Smooth muscle cell (in vitro differentiated cells): ENCODE measurements around the gene ANGPTL4. TPM values are rescaled to one million over a fixed set of nuclear protein-coding genes. Genes with fewer than 3 reads are reported as not detected.

ENCODE experiments used
- DNase-seq: peaks from one replicate; lab custom pipeline; 2025; ENCODE audit not compliant: unreplicated experiment; lab: John Stamatoyannopoulos, UW
- H2AFZ ChIP-seq: fragments of 200-600 bp; sonication (generic); 2 replicates; pipeline ENCODE4 v1.6.0; 2016; ENCODE audit warnings: antibody characterized with exemption, low read depth, mild to moderate bottlenecking
- H3F3A ChIP-seq: fragments of 200-600 bp; sonication (generic); 2 replicates; pipeline ENCODE4 v1.6.0; 2017; ENCODE audit warnings: antibody characterized with exemption, low read depth
- H3K27ac ChIP-seq: fragments of 200-600 bp; sonication (generic); 2 replicates; pipeline ENCODE4 v1.5.1; 2016; ENCODE audit warnings: low read depth, mild to moderate bottlenecking
- H3K27me3 ChIP-seq: fragments of 200-600 bp; sonication (generic); 2 replicates; pipeline ENCODE4 v1.6.1; 2016; ENCODE audit warnings: low read depth, mild to moderate bottlenecking
- H3K36me3 ChIP-seq: fragments of 200-600 bp; sonication (generic); 2 replicates; pipeline ENCODE4 v1.5.1; 2016; ENCODE audit warnings: low read depth
- H3K4me1 ChIP-seq: fragments of 200-600 bp; sonication (generic); 2 replicates; pipeline ENCODE4 v1.5.1; 2016; ENCODE audit warnings: low read depth
- H3K4me2 ChIP-seq: fragments of 200-600 bp; sonication (generic); 2 replicates; pipeline ENCODE4 v1.6.0; 2016; ENCODE audit warnings: mild to moderate bottlenecking
- H3K4me3 ChIP-seq: fragments of 200-600 bp; sonication (generic); 2 replicates; pipeline ENCODE4 v1.5.1; 2016; ENCODE audit warnings: mild to moderate bottlenecking
- H3K79me2 ChIP-seq: fragments of 200-600 bp; sonication (generic); 2 replicates; pipeline ENCODE4 v1.6.0; 2016; ENCODE audit warnings: low read depth, mild to moderate bottlenecking
- H3K9ac ChIP-seq: fragments of 200-600 bp; sonication (generic); 2 replicates; pipeline ENCODE4 v1.6.0; 2016; ENCODE audit warnings: low read depth
- H3K9me3 ChIP-seq: fragments of 200-600 bp; sonication (generic); replicated peaks from 2 replicates; pipeline ENCODE4 v1.5.1; 2016; ENCODE audit warnings: low read depth
- H4K20me1 ChIP-seq: fragments of 200-600 bp; sonication (generic); 2 replicates; pipeline ENCODE4 v1.6.0; 2016; ENCODE audit warnings: low read depth
- WGBS: methylation state at CpG from one replicate; pipeline ENCODE4 v1.1.7; 2016; ENCODE audit warnings: low lambda C conversion rate; 5-methylcytosine and 5-hydroxymethylcytosine counted together
- polyA plus RNA-seq: library from polyadenylated mRNA; unstranded; fragments of >200 nt; fragmentation: Nextera tagmentation; extraction: Ambion mirVana; gene quantifications from 2 replicates; pipeline ENCODE4 v1.2.1, GENCODE V29; 2016
- total RNA-seq: library from RNA; depleted of rRNA; stranded (reverse); fragments of >200 nt; gene quantifications from 2 replicates; pipeline ENCODE4 v1.2.3, GENCODE V29; 2014
- TF ChIP-seq, protein P1 (sequence below): fragments of 200-600 bp; sonication (generic); IDR thresholded peaks from 2 replicates; pipeline ENCODE4 v1.5.1; 2017; ENCODE audit warnings: borderline replicate concordance, mild to moderate bottlenecking, antibody characterized with exemption; ENCODE audit not compliant: insufficient read depth, poor library complexity, severe bottlenecking

Gene ANGPTL4
- total and polyA plus RNA-seq, 2 experiments from 2014 or later = 10.2 to 18.7 TPM

DNA sequence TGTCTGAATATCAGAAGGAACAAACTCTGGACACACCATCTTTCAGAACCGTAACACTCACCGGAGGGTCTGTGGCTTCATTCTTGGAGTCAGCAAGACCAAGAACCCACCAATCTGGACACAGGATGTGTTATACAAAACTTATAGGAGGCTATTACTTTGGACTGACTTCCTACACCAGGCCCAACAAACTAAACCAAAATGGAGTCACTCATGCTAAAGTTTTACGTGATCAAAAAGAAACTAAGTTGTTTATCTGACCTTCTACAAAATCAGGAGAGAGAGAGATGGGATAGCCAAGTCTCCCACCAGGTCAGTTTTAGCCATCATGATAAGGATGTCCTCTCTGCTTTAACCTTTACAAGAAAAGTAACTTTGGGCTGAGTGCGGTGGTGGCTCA is 23.0 kb downstream of the ANGPTL4 start:
- WGBS = 61% methylated on average over 4 of the region's 4 CpGs
- H3F3A ChIP-seq = no peaks in the 10 kb centered on the region

DNA sequence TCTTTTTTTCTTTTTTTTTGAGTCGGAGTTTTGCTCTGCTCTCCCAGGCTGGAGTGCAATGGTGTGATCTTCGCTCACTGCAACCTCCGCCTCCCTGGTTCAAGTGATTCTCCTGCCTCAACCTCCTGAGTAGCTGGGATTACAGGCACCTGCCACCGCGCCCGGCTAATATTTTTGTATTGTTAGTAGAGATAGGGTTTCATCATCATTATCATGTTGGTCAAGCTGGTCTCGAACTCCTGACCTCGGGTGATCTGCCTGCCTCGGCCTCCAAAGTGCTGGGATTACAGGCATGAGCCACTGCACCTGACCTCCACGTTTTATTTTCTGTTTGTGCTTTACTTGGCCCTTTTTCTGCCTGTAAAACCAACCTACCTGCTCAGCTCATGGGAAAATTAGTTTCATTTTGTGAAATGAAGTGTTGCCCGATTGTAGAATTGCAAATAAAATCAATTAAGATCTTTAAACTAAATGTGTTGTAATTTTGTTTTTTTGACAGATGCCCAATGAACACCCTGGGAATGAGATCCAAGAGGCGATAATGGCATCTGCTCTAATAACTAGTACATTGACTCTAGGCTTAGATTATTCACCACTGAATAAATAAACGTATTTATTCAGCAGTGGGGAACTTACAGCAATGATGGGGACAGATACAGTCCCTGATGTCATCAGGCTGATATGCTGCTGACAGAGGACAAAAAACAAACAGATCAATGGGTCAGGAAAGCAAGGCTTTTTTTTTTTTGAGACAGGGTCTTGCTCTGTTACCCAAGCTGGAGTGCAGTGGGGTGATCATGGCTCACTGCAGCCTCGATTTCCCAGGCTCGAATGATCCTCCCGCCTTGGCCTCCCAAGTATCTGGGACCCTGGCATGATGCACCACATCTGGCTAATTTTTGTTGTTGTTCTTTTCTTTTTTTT is 24.0 kb downstream of the ANGPTL4 start:
- H3K4me2 ChIP-seq = no peak overlapping the region
- H3K9ac ChIP-seq = no peak overlapping the region
- no peaks in the 10 kb centered on the region for H3K9me3 ChIP-seq
- TF ChIP-seq, protein P1, sequence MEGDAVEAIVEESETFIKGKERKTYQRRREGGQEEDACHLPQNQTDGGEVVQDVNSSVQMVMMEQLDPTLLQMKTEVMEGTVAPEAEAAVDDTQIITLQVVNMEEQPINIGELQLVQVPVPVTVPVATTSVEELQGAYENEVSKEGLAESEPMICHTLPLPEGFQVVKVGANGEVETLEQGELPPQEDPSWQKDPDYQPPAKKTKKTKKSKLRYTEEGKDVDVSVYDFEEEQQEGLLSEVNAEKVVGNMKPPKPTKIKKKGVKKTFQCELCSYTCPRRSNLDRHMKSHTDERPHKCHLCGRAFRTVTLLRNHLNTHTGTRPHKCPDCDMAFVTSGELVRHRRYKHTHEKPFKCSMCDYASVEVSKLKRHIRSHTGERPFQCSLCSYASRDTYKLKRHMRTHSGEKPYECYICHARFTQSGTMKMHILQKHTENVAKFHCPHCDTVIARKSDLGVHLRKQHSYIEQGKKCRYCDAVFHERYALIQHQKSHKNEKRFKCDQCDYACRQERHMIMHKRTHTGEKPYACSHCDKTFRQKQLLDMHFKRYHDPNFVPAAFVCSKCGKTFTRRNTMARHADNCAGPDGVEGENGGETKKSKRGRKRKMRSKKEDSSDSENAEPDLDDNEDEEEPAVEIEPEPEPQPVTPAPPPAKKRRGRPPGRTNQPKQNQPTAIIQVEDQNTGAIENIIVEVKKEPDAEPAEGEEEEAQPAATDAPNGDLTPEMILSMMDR = no peak
- H3K79me2 ChIP-seq = peaks cover 21% of the 10 kb centered on the region
- H4K20me1 ChIP-seq = peaks cover 22% of the 10 kb centered on the region
- H3K36me3 ChIP-seq = no peaks in the 10 kb centered on the region
- DNase-seq = no peak
- H3K27me3 ChIP-seq = no peaks in the 10 kb centered on the region
- H3K27ac ChIP-seq = no peak overlapping the region
- peaks cover 4% of the 10 kb centered on the region for H3K4me1 ChIP-seq
- H3K4me3 ChIP-seq = no peak overlapping the region
- 92% methylated on average over 16 of the region's 16 CpGs for WGBS
- no peaks in the 10 kb centered on the region for H3F3A ChIP-seq
- H2AFZ ChIP-seq = no peak overlapping the region

More for the DNA sequence above, 23.0 kb downstream of the ANGPTL4 start:
- H3K36me3 ChIP-seq = no peaks in the 10 kb centered on the region
- H3K9ac ChIP-seq = no peak overlapping the region
- H2AFZ ChIP-seq = no peak overlapping the region
- no peak overlapping the region for H3K27ac ChIP-seq
- no peak for DNase-seq
- peaks cover 4% of the 10 kb centered on the region for H3K4me1 ChIP-seq
- no peak overlapping the region for H3K4me3 ChIP-seq
- H3K27me3 ChIP-seq = no peaks in the 10 kb centered on the region
- no peak overlapping the region for H3K4me2 ChIP-seq
- TF ChIP-seq, protein P1 = no peak
- no peaks in the 10 kb centered on the region for H3K9me3 ChIP-seq
- H4K20me1 ChIP-seq = peaks cover 13% of the 10 kb centered on the region
- peaks cover 11% of the 10 kb centered on the region for H3K79me2 ChIP-seq

- H3K9me3 ChIP-seq = no peaks in the 10 kb centered on the region
- H3K4me2 ChIP-seq = no peak overlapping the region
Observed at GRCh38 chr19:8388612-8388958, 24.6 kb downstream of the ANGPTL4 start.

More at GRCh38 chr19:8388612-8388958, 24.6 kb downstream of the ANGPTL4 start:
- Histone ChIP-seq H3K79me2 (peaks cover 27% of the 10 kb centered on the region), H3K36me3 (no peaks in the 10 kb centered on the region), H4K20me1 (peaks cover 29% of the 10 kb centered on the region), H3K9ac (no peak overlapping the region), H2AFZ (no peak overlapping the region), H3K4me3 (no peak overlapping the region), H3K4me1 (peaks cover 4% of the 10 kb centered on the region), H3K27me3 (no peaks in the 10 kb centered on the region), H3F3A (no peaks in the 10 kb centered on the region), H3K27ac (no peak overlapping the region)
- TF ChIP-seq, protein P1 = no peak
- WGBS = 50% methylated on average over 2 of the region's 2 CpGs
- DNase-seq = no peak
